Liver (tissue), 9 donors: ENCODE measurements around the gene SETX. TPM values are rescaled to one million over a fixed set of nuclear protein-coding genes. Genes with fewer than 3 reads are reported as not detected.

Experiments
- DNase-seq: peaks from one replicate; pipeline ENCODE4 v3.0.0-alpha.2; 2017; ENCODE audit warnings: low spot score
- H3K27ac ChIP-seq, 2 donors: one replicate each; pipeline ENCODE4 v1.7.0; 2013; ENCODE audit warnings: inconsistent platforms in 2 of 2, low read length in 2 of 2, control low read depth in 1 of 2, low read depth in 1 of 2, mild to moderate bottlenecking in 1 of 2
- H3K27me3 ChIP-seq, 4 donors: one replicate each; pipeline versions ENCODE4 v1.6.1 to v1.7.0; 2013; ENCODE audit warnings: low read length in 3 of 4, inconsistent platforms in 1 of 4, mild to moderate bottlenecking in 1 of 4, moderate library complexity in 1 of 4; ENCODE audit not compliant: control insufficient read depth in 4 of 4, insufficient read depth in 4 of 4
- H3K36me3 ChIP-seq, 4 donors: one replicate each; pipeline versions ENCODE4 v1.6.1 to v1.7.0; 2013; ENCODE audit warnings: low read length in 3 of 4, mild to moderate bottlenecking in 3 of 4, low read depth in 1 of 4, moderate library complexity in 1 of 4; ENCODE audit not compliant: control insufficient read depth in 4 of 4, insufficient read depth in 3 of 4
- H3K4me1 ChIP-seq, 4 donors: one replicate each; pipeline versions ENCODE4 v1.6.1 to v1.7.0; 2013; ENCODE audit warnings: low read length in 3 of 4, mild to moderate bottlenecking in 3 of 4, moderate library complexity in 1 of 4; ENCODE audit not compliant: control insufficient read depth in 4 of 4, insufficient read depth in 4 of 4
- H3K4me3 ChIP-seq, 3 donors: one replicate each; pipeline versions ENCODE4 v1.6.1 to v1.7.0; 2013; ENCODE audit warnings: low read length in 3 of 3, control low read depth in 1 of 3, low read depth in 1 of 3, mild to moderate bottlenecking in 1 of 3
- H3K9ac ChIP-seq, 2 donors: one replicate each; pipeline ENCODE4 v1.7.0; 2013; ENCODE audit warnings: low read length in 2 of 2, mild to moderate bottlenecking in 2 of 2, moderate library complexity in 2 of 2, control low read depth in 1 of 2, low read depth in 1 of 2
- H3K9me3 ChIP-seq, 4 donors: one replicate each; pipeline versions ENCODE4 v1.6.1 to v1.7.0; 2013; ENCODE audit warnings: low read length in 3 of 4; ENCODE audit not compliant: control insufficient read depth in 4 of 4
- ATF3 ChIP-seq: IDR thresholded peaks from 2 replicates; pipeline ENCODE4 v1.6.1; 2016; ENCODE audit warnings: antibody characterized with exemption
- CTCF ChIP-seq: fragments of 150-350 bp; IDR thresholded peaks from 2 replicates; pipeline ENCODE4 v1.5.1; 2017; ENCODE audit warnings: improper control_type of control experiment, low read depth, low read length; ENCODE audit not compliant: missing input control
- EGR1 ChIP-seq, 2 donors: IDR thresholded peaks; 2 replicates each; pipeline ENCODE4 v1.6.1; 2016 to 2018; ENCODE audit warnings: antibody characterized with exemption in 2 of 2, low read depth in 2 of 2
- FOXA1 ChIP-seq: IDR thresholded peaks from 2 replicates; pipeline ENCODE4 v1.6.1; 2016; ENCODE audit warnings: antibody characterized with exemption
- FOXA2 ChIP-seq: IDR thresholded peaks from 2 replicates; pipeline ENCODE4 v1.6.1; 2016; ENCODE audit warnings: antibody characterized with exemption
- GABPA ChIP-seq, 2 donors: IDR thresholded peaks in 1 of 2; conservative IDR thresholded peaks in 1 of 2; 2 replicates each; pipeline ENCODE4 v1.6.1; 2016; ENCODE audit warnings: antibody characterized with exemption in 2 of 2, mild to moderate bottlenecking in 1 of 2, moderate library complexity in 1 of 2
- HNF4A ChIP-seq, 2 donors: conservative IDR thresholded peaks; 2 replicates each; pipeline ENCODE4 v1.6.1; 2016; ENCODE audit warnings: antibody characterized with exemption in 2 of 2, mild to moderate bottlenecking in 2 of 2
- HNF4G ChIP-seq: IDR thresholded peaks from 2 replicates; pipeline ENCODE4 v1.6.1; 2016; ENCODE audit warnings: antibody characterized with exemption
- JUND ChIP-seq, 2 donors: IDR thresholded peaks; 2 replicates each; pipeline ENCODE4 v1.6.1; 2016; ENCODE audit warnings: antibody characterized with exemption in 2 of 2
- MAX ChIP-seq: IDR thresholded peaks from 2 replicates; pipeline ENCODE4 v1.6.1; 2016; ENCODE audit warnings: antibody characterized with exemption
- NR2F2 ChIP-seq: IDR thresholded peaks from 2 replicates; pipeline ENCODE4 v1.6.1; 2016; ENCODE audit warnings: antibody characterized with exemption
- RAD21 ChIP-seq, 2 donors: IDR thresholded peaks; 2 replicates each; pipeline ENCODE4 v1.6.1; 2016; ENCODE audit warnings: antibody characterized with exemption in 2 of 2, mild to moderate bottlenecking in 2 of 2
- SP1 ChIP-seq: IDR thresholded peaks from 2 replicates; pipeline ENCODE4 v1.6.1; 2018; ENCODE audit warnings: antibody characterized with exemption, mild to moderate bottlenecking
- TAF1 ChIP-seq: conservative IDR thresholded peaks from 2 replicates; pipeline ENCODE4 v1.6.1; 2016; ENCODE audit warnings: antibody characterized with exemption, mild to moderate bottlenecking
- YY1 ChIP-seq: IDR thresholded peaks from 2 replicates; pipeline ENCODE4 v1.6.1; 2016; ENCODE audit warnings: antibody characterized with exemption, mild to moderate bottlenecking
- ZBTB33 ChIP-seq: IDR thresholded peaks from 2 replicates; pipeline ENCODE4 v1.6.1; 2016; ENCODE audit warnings: antibody characterized with exemption
- WGBS: extraction: QIAGEN DNeasy Blood & Tissue Kit; methylation state at CpG from one replicate; pipeline ENCODE4 v1.1.7; 2013; 5-methylcytosine and 5-hydroxymethylcytosine counted together
- polyA plus RNA-seq, 2 donors: library from polyadenylated mRNA; stranded (reverse) in 1 of 2; unstranded in 1 of 2; fragments of 200-250 nt in 1 of 2; fragments of >200 nt in 1 of 2; fragmentation: Nextera tagmentation in 1 of 2; extraction: Ambion mirVana in 1 of 2; gene quantifications; one replicate each; pipeline versions ENCODE4 v1.2.1 to v1.2.3, GENCODE V29; 2013 to 2015
- total RNA-seq, 2 donors: library from RNA; depleted of rRNA; stranded (reverse); fragments of >200 nt; gene quantifications; one replicate each; pipeline ENCODE4 v1.2.3, GENCODE V29; 2014
- donor health status: healthy.
- donor health status: healthy.
- donor health status: healthy.
- donor health status: healthy.
- donor health status: healthy.

Gene SETX
- total and polyA plus RNA-seq, 4 donors, result 8.6 to 60.2 (median 19.6) TPM

- peaks cover 0 to 2% (median 0%) of the 10 kb centered on the region in 4 donors for H3K27me3 ChIP-seq
- no peaks in the 10 kb centered on the region for H3K4me1 ChIP-seq
- H3K36me3 ChIP-seq, result no peaks in the 10 kb centered on the region
- H3K4me3 ChIP-seq, result no peak overlapping the region
- TF ChIP-seq TAF1, result no peak
- no peak for TF ChIP-seq HNF4A (conservative IDR thresholded peaks at IDR 0.05)
- no peak for TF ChIP-seq RAD21 (IDR thresholded peaks at IDR 0.05)
- no peak for TF ChIP-seq FOXA1
- no peak for TF ChIP-seq NR2F2
- no peak for TF ChIP-seq EGR1 (IDR thresholded peaks at IDR 0.05; ENCODE audit: low read depth in 2 of 2)
- TF ChIP-seq JUND (IDR thresholded peaks at IDR 0.05), result no peak
- no peak for TF ChIP-seq ATF3
- no peak for TF ChIP-seq GABPA (IDR thresholded peaks at IDR 0.05 in 1 of 2, conservative IDR thresholded peaks at IDR 0.05 in 1 of 2)
- no peak for TF ChIP-seq MAX
- TF ChIP-seq HNF4G, result no peak
- no peak for TF ChIP-seq ZBTB33
- TF ChIP-seq SP1, result no peak
- no peak for TF ChIP-seq CTCF
- H3K9ac ChIP-seq, result no peak overlapping the region
- WGBS, result 83% methylated on average over 6 of the region's 6 CpGs
- H3K27ac ChIP-seq, result no peak overlapping the region
- H3K9me3 ChIP-seq, result no peaks in the 10 kb centered on the region
- DNase-seq, result no peak
Observed at GRCh38 chr9:132221941-132222340, 132.8 kb downstream of the SETX start.

GRCh38 chr9:132218208-132218607 is 136.6 kb downstream of the SETX start:
- no peak overlapping the region for H3K27ac ChIP-seq
- WGBS, result 74% methylated on average over 8 of the region's 8 CpGs
- TF ChIP-seq RAD21 (IDR thresholded peaks at IDR 0.05) (no peak), JUND (IDR thresholded peaks at IDR 0.05) (no peak), SP1 (no peak), EGR1 (IDR thresholded peaks at IDR 0.05; ENCODE audit: low read depth in 2 of 2) (no peak), NR2F2 (no peak), ZBTB33 (no peak), HNF4A (conservative IDR thresholded peaks at IDR 0.05) (no peak), FOXA2 (no peak), YY1 (no peak)
- peaks cover 0 to 4% (median 0%) of the 10 kb centered on the region in 4 donors for H3K27me3 ChIP-seq
- no peaks in the 10 kb centered on the region for H3K4me1 ChIP-seq
- no peaks in the 10 kb centered on the region for H3K36me3 ChIP-seq
- H3K9ac ChIP-seq, result no peak overlapping the region
- DNase-seq, result no peak
- H3K9me3 ChIP-seq, result no peaks in the 10 kb centered on the region
- no peak overlapping the region for H3K4me3 ChIP-seq
